HCT116 (cell line): ENCODE measurements around the gene DUSP16.

ENCODE experiments used
- CTCF ChIP-seq, 3 experiments: fragments of 200-600 bp in 1 of 3; sonication (generic) in 1 of 3; IDR thresholded peaks in 2 of 3; conservative IDR thresholded peaks in 1 of 3; 2 replicates each; pipeline ENCODE4 v1.5.1; 2012 to 2017; ENCODE audit warnings: low read depth in 2 of 3, low read length in 2 of 3, antibody characterized with exemption in 1 of 3, borderline replicate concordance in 1 of 3, control low read depth in 1 of 3, mild to moderate bottlenecking in 1 of 3, mixed read lengths in 1 of 3, mixed run types in 1 of 3, moderate library complexity in 1 of 3; ENCODE audit not compliant: insufficient read depth in 1 of 3
- EZH2 ChIP-seq: fragments of 200-600 bp; sonication (generic); IDR thresholded peaks from 2 replicates; pipeline ENCODE4 v1.6.1; 2017; ENCODE audit warnings: antibody characterized with exemption, mixed run types
- EZH2phosphoT487 ChIP-seq: fragments of 200-600 bp; IDR thresholded peaks from 2 replicates; pipeline ENCODE4 v1.6.1; 2018; ENCODE audit warnings: antibody characterized with exemption, borderline replicate concordance
- POLR2A ChIP-seq: IDR thresholded peaks from 2 replicates; pipeline ENCODE4 v1.7.0; 2011; ENCODE audit warnings: borderline replicate concordance; ENCODE audit not compliant: insufficient read depth, insufficient read length; ENCODE audit errors: extremely low read depth
- RAD21 ChIP-seq: IDR thresholded peaks from 2 replicates; pipeline ENCODE4 v1.6.1; 2012; ENCODE audit warnings: low read depth, mild to moderate bottlenecking
- SP1 ChIP-seq: IDR thresholded peaks from 2 replicates; pipeline ENCODE4 v1.6.1; 2012; ENCODE audit warnings: low read depth
- TCF7L2 ChIP-seq: IDR thresholded peaks from 2 replicates; pipeline ENCODE4 v1.7.0; 2011; ENCODE audit warnings: borderline replicate concordance, inconsistent platforms; ENCODE audit not compliant: insufficient read depth, insufficient read length; ENCODE audit errors: extremely low read depth
- ZNF274 ChIP-seq: fragments of 200-500 bp; sonication (Bioruptor generic); IDR thresholded peaks from 2 replicates; pipeline ENCODE4 v1.6.1; 2014; ENCODE audit warnings: mild to moderate bottlenecking, low read depth, low read length, inconsistent platforms
- TF ChIP-seq, protein P1 (sequence below): IDR thresholded peaks from 2 replicates; pipeline ENCODE4 v1.6.1; 2012
- TF ChIP-seq, protein P2 (sequence below): IDR thresholded peaks from 2 replicates; pipeline ENCODE4 v1.6.1; 2012; ENCODE audit warnings: low read depth
- TF ChIP-seq, protein P3 (sequence below): IDR thresholded peaks from 2 replicates; pipeline ENCODE4 v1.6.1; 2011; ENCODE audit warnings: mild to moderate bottlenecking, low read length, moderate library complexity; ENCODE audit not compliant: insufficient replicate concordance; ENCODE audit errors: extremely low read depth

DNA sequence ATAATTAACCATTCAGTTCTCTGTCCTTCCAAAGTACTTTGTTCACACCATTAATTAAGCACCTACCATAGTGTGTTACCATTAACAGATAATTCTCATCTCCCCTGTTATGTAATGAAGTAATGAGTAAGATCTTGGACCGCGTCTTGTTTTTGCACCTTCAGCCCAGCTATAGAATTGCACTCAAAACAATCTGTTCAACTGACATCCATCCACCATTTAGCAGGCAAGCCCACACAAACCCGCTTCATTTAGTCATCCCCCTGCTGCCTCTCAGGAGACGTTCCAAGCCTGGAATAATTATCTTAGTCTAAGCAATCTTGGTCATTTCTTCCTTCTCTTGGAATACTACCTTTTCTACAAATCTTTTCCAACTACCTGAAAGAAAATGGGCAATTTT is 74.4 kb downstream of the DUSP16 start:
- TF ChIP-seq CTCF (IDR thresholded peaks at IDR 0.05 in 2 of 3, conservative IDR thresholded peaks at IDR 0.05 in 1 of 3; ENCODE audit: borderline replicate concordance in 1 of 3, insufficient read depth in 1 of 3, low read depth in 2 of 3, low read length in 2 of 3) = no peak
- TF ChIP-seq EZH2phosphoT487 = no peak
- TF ChIP-seq, protein P1, sequence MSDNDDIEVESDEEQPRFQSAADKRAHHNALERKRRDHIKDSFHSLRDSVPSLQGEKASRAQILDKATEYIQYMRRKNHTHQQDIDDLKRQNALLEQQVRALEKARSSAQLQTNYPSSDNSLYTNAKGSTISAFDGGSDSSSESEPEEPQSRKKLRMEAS = no peak
- no peak for TF ChIP-seq TCF7L2
- TF ChIP-seq POLR2A = no peak
- TF ChIP-seq, protein P2, sequence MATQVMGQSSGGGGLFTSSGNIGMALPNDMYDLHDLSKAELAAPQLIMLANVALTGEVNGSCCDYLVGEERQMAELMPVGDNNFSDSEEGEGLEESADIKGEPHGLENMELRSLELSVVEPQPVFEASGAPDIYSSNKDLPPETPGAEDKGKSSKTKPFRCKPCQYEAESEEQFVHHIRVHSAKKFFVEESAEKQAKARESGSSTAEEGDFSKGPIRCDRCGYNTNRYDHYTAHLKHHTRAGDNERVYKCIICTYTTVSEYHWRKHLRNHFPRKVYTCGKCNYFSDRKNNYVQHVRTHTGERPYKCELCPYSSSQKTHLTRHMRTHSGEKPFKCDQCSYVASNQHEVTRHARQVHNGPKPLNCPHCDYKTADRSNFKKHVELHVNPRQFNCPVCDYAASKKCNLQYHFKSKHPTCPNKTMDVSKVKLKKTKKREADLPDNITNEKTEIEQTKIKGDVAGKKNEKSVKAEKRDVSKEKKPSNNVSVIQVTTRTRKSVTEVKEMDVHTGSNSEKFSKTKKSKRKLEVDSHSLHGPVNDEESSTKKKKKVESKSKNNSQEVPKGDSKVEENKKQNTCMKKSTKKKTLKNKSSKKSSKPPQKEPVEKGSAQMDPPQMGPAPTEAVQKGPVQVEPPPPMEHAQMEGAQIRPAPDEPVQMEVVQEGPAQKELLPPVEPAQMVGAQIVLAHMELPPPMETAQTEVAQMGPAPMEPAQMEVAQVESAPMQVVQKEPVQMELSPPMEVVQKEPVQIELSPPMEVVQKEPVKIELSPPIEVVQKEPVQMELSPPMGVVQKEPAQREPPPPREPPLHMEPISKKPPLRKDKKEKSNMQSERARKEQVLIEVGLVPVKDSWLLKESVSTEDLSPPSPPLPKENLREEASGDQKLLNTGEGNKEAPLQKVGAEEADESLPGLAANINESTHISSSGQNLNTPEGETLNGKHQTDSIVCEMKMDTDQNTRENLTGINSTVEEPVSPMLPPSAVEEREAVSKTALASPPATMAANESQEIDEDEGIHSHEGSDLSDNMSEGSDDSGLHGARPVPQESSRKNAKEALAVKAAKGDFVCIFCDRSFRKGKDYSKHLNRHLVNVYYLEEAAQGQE = no peak
- TF ChIP-seq EZH2 = no peak
- no peak for TF ChIP-seq SP1
- TF ChIP-seq, protein P3, sequence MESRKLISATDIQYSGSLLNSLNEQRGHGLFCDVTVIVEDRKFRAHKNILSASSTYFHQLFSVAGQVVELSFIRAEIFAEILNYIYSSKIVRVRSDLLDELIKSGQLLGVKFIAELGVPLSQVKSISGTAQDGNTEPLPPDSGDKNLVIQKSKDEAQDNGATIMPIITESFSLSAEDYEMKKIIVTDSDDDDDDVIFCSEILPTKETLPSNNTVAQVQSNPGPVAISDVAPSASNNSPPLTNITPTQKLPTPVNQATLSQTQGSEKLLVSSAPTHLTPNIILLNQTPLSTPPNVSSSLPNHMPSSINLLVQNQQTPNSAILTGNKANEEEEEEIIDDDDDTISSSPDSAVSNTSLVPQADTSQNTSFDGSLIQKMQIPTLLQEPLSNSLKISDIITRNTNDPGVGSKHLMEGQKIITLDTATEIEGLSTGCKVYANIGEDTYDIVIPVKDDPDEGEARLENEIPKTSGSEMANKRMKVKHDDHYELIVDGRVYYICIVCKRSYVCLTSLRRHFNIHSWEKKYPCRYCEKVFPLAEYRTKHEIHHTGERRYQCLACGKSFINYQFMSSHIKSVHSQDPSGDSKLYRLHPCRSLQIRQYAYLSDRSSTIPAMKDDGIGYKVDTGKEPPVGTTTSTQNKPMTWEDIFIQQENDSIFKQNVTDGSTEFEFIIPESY = no peak
- no peak for TF ChIP-seq ZNF274
- no peak for TF ChIP-seq RAD21
